K562 (cell line): ENCODE data around the gene ZDHHC14. TPM values are rescaled to one million over a fixed set of nuclear protein-coding genes. Genes with fewer than 3 reads are reported as not detected.
A peak's percentile ranks its signal among the peaks of the same experiment; 100 is the strongest.

Experiments used
- ATAC-seq: fragments of 200-7000 bp; cut with Tn5 transposase; 3 replicates; pipeline ENCODE4 v1.9.1; 2020; ENCODE audit warnings: moderate library complexity
- BruUV-seq: library from RNA; stranded (reverse); fragments of 400-500 nt; replicated peaks from 2 replicates; lab custom pipeline; 2021; lab: Mats Ljungman, UMichigan
- CTCF ChIA-PET: fragments of 300-600 bp; formaldehyde crosslinking; extraction: SDS; loops from one replicate; lab custom pipeline; 2021; ENCODE audit warnings: low intra/inter-chr PET ratio; lab: Yijun Ruan, JAX
- POLR2A ChIA-PET: fragments of 300-600, 350-650 bp; sonication (Branson Sonifier 250); formaldehyde crosslinking; extraction: SDS; loops from one replicate; lab custom pipeline; 2021; ENCODE audit warnings: antibody characterized with exemption, inconsistent platforms; lab: Yijun Ruan, JAX
- DNase-seq, 4 experiments: peaks; one replicate each; pipeline versions ENCODE4 v3.0.0 to v3.0.0-alpha.2; 2011 to 2018; ENCODE audit warnings: low spot score in 3 of 4, mixed read lengths in 3 of 4; ENCODE audit errors: extremely low read depth in 1 of 4
- FAIRE-seq: peaks from 2 replicates; lab custom pipeline; 2011; peaks lifted over from hg19 to GRCh38; lab: Jason Lieb, UNC
- H2AFZ ChIP-seq: 2 replicates; pipeline ENCODE4 v1.6.0; 2011; ENCODE audit warnings: low read depth, low read length, control low read depth, inconsistent platforms
- H3K27ac ChIP-seq: fragments of 200-600 bp; 3 replicates; pipeline ENCODE4 v1.8.0; 2011; ENCODE audit warnings: low read depth, mild to moderate bottlenecking, control low read depth, inconsistent platforms, low read length, moderate library complexity, mixed read lengths; ENCODE audit errors: extremely low read depth
- H3K27me3 ChIP-seq, 2 experiments: fragments of 300-600 bp in 1 of 2; 2 replicates in 1 of 2; 3 replicates in 1 of 2; pipeline versions ENCODE4 v1.6.0 to v1.8.0; 2011; ENCODE audit warnings: inconsistent platforms in 2 of 2, low read length in 2 of 2, mild to moderate bottlenecking in 1 of 2, mixed read lengths in 1 of 2, moderate library complexity in 1 of 2; ENCODE audit not compliant: control insufficient read depth in 2 of 2, insufficient read depth in 2 of 2
- H3K36me3 ChIP-seq: fragments of 300-600 bp; 3 replicates; pipeline ENCODE4 v1.8.0; 2011; ENCODE audit warnings: mild to moderate bottlenecking, low read length, inconsistent platforms; ENCODE audit not compliant: control insufficient read depth, insufficient read depth
- H3K4me1 ChIP-seq, 2 experiments: fragments of 200-600 bp in 1 of 2; replicated peaks in 1 of 2; 2 replicates in 1 of 2; 3 replicates in 1 of 2; pipeline versions ENCODE4 v1.5.1 to v1.8.0; 2011; ENCODE audit warnings: inconsistent platforms in 2 of 2, low read length in 2 of 2, mild to moderate bottlenecking in 1 of 2, mixed read lengths in 1 of 2, moderate library complexity in 1 of 2; ENCODE audit not compliant: control insufficient read depth in 2 of 2, insufficient read depth in 2 of 2
- H3K4me2 ChIP-seq: 2 replicates; pipeline ENCODE4 v1.6.1; 2011; ENCODE audit warnings: low read length, control low read depth, inconsistent platforms, mixed read lengths; ENCODE audit not compliant: insufficient read depth
- H3K4me3 ChIP-seq: fragments of 200-600 bp; sonication (generic), shearing (Covaris generic); 2 replicates; pipeline ENCODE4 v1.5.1; 2016; ENCODE audit warnings: control low read depth, inconsistent platforms
- H3K79me2 ChIP-seq: fragments of 200-600 bp; 3 replicates; pipeline ENCODE4 v1.8.0; 2011; ENCODE audit warnings: low read length, inconsistent platforms; ENCODE audit not compliant: control insufficient read depth, insufficient read depth
- H3K9ac ChIP-seq, 2 experiments: 2 replicates each; pipeline versions ENCODE4 v1.6.0 to v1.6.1; 2011; ENCODE audit warnings: low read depth in 2 of 2, low read length in 2 of 2, control low read depth in 1 of 2, inconsistent platforms in 1 of 2, mild to moderate bottlenecking in 1 of 2, mixed read lengths in 1 of 2; ENCODE audit not compliant: insufficient read depth in 1 of 2
- H3K9me1 ChIP-seq: one replicate; pipeline ENCODE4 v1.6.0; 2011; ENCODE audit warnings: inconsistent platforms, mild to moderate bottlenecking, low read length, moderate library complexity; ENCODE audit not compliant: control insufficient read depth, insufficient read depth
- H3K9me3 ChIP-seq: replicated peaks from 2 replicates; pipeline ENCODE4 v1.5.1; 2011; ENCODE audit warnings: low read depth, low read length, inconsistent platforms; ENCODE audit not compliant: control insufficient read depth, insufficient read depth
- H4K20me1 ChIP-seq: replicated peaks from 2 replicates; pipeline ENCODE4 v1.6.1; 2011; ENCODE audit warnings: low read length, inconsistent platforms, mixed read lengths; ENCODE audit not compliant: control insufficient read depth, insufficient read depth
- ARID2 ChIP-seq: fragments of 450-650 bp; IDR thresholded peaks from 2 replicates; pipeline ENCODE4 v1.6.1; 2017; ENCODE audit warnings: antibody characterized with exemption, mild to moderate bottlenecking
- BHLHE40 ChIP-seq: IDR thresholded peaks from 2 replicates; pipeline ENCODE4 v1.6.1; 2011; ENCODE audit warnings: low read length, improper control_type of control experiment
- NFXL1 ChIP-seq: fragments of 450-650 bp; formaldehyde crosslinking; IDR thresholded peaks from 2 replicates; pipeline ENCODE4 v1.4.0; 2021; ENCODE audit warnings: mild to moderate bottlenecking
- OTX1 ChIP-seq: fragments of 450-650 bp; formaldehyde crosslinking; IDR thresholded peaks from 2 replicates; pipeline ENCODE4 v1.4.0; 2022; ENCODE audit warnings: mild to moderate bottlenecking
- POLR2AphosphoS2 ChIP-seq: IDR thresholded peaks from 2 replicates; pipeline ENCODE4 v1.6.1; 2012; ENCODE audit warnings: low read length, improper control_type of control experiment
- SIX5 ChIP-seq, 2 experiments: IDR thresholded peaks; 2 replicates each; pipeline ENCODE4 v1.6.1; 2011; ENCODE audit warnings: low read length in 2 of 2, borderline replicate concordance in 1 of 2, low read depth in 1 of 2, mild to moderate bottlenecking in 1 of 2, moderate library complexity in 1 of 2; ENCODE audit not compliant: insufficient read depth in 1 of 2
- TEAD4 ChIP-seq, 2 experiments: sonication (generic) in 1 of 2; formaldehyde crosslinking in 1 of 2; IDR thresholded peaks; 2 replicates each; pipeline versions ENCODE4 v1.6.1 to v1.8.0; 2012 to 2022; ENCODE audit warnings: borderline replicate concordance in 1 of 2, inconsistent platforms in 1 of 2, low read length in 1 of 2, mild to moderate bottlenecking in 1 of 2, missing genetic modification reagents in 1 of 2
- TFE3 ChIP-seq: fragments of 450-650 bp; formaldehyde crosslinking; IDR thresholded peaks from 2 replicates; pipeline ENCODE4 v1.4.0; 2020; ENCODE audit warnings: mild to moderate bottlenecking, mixed read lengths
- YBX1 ChIP-seq: fragments of 450-650 bp; IDR thresholded peaks from 2 replicates; pipeline ENCODE4 v1.7.1; 2016; ENCODE audit warnings: mild to moderate bottlenecking
- ZNF143 ChIP-seq: sonication (generic); formaldehyde crosslinking; IDR thresholded peaks from 2 replicates; pipeline ENCODE4 v1.9.0; 2022; ENCODE audit warnings: mild to moderate bottlenecking, missing genetic modification reagents
- ZNF23 ChIP-seq: fragments of 250-450 bp; sonication (Bioruptor Pico); IDR thresholded peaks from 2 replicates; pipeline ENCODE4 v1.4.0; 2020; ENCODE audit warnings: mild to moderate bottlenecking
- ZNF609 ChIP-seq: sonication (generic); formaldehyde crosslinking; IDR thresholded peaks from 2 replicates; pipeline ENCODE4 v1.8.1; 2023; ENCODE audit warnings: missing genetic modification reagents, mild to moderate bottlenecking, borderline replicate concordance
- WGBS: fragments of 100-300 bp; shearing (Covaris generic); methylation state at CpG from one replicate; pipeline ENCODE4 v1.1.6; 2016; ENCODE audit warnings: low coverage, mixed read lengths; ENCODE audit not compliant: insufficient coverage; ENCODE audit errors: missing lambda C conversion rate; 5-methylcytosine and 5-hydroxymethylcytosine counted together
- in situ Hi-C: fragments of 300-500 bp; cut with MboI; formaldehyde crosslinking; loops from 4 replicates; pipeline ENCODE4 v1.15.0; 2018; ENCODE audit warnings: inconsistent platforms, mixed read lengths
- intact Hi-C: fragments of 100-400 bp; cut with micrococcal nuclease; formaldehyde crosslinking; loops from 2 replicates; pipeline ENCODE4 v1.14.2; 2022
- polyA plus RNA-seq, 8 experiments: library from polyadenylated mRNA; depleted of rRNA in 4 of 8; stranded (reverse) in 5 of 8; unstranded in 3 of 8; fragments of >200 nt; fragmentation: Nextera tagmentation in 2 of 8; fragmentation: Illumina TruSeq in 1 of 8; extraction: Ambion mirVana in 2 of 8; extraction: Trizol in 1 of 8; gene quantifications; 2 replicates each; pipeline versions ENCODE4 v1.2.1 to v1.2.3, GENCODE V29; 2011 to 2014; ENCODE audit warnings: inconsistent platforms in 1 of 8, missing spikeins in 1 of 8
- total RNA-seq, 7 experiments: library from RNA; depleted of rRNA in 6 of 7; stranded (reverse); fragments of >200 nt in 6 of 7; fragmentation: Illumina TruSeq in 2 of 7; extraction: Trizol in 2 of 7; gene quantifications; 2 replicates each; pipeline versions ENCODE4 v1.2.1 to v1.2.3, GENCODE V29; 2011 to 2021; ENCODE audit warnings: low replicate concordance in 1 of 7

Gene ZDHHC14
- total and polyA plus RNA-seq, 9 of the 15 experiments (the other 6 are each of a cell fraction or from before 2014, with no cell fraction given) = 0.92 to 23.1 (median 13.8) TPM

- Histone ChIP-seq H3K4me1 (peaks cover 0 to 5% of the 10 kb centered on the region in 2 experiments; a peak in 2 of 5 replicates), H4K20me1 (no peaks in the 10 kb centered on the region), H3K4me3 (no peak overlapping the region), H3K9ac (no peak overlapping the region), H3K9me1 (no peaks in the 10 kb centered on the region), H3K27me3 (peaks cover 11 to 35% of the 10 kb centered on the region in 2 experiments; a peak in 4 of 5 replicates), H3K9me3 (no peaks in the 10 kb centered on the region; the same call in 1 of the 2 replicates), H3K4me2 (no peak overlapping the region), H3K27ac (no peak overlapping the region), H2AFZ (no peak overlapping the region), H3K36me3 (no peaks in the 10 kb centered on the region), H3K79me2 (no peaks in the 10 kb centered on the region)
- in situ Hi-C loops (no loop called here), intact Hi-C loops (no loop called here)
- BruUV-seq = no TSS peak
- DNase-seq (no peak), ATAC-seq (peak; percentile 31; the same call in 2 of the 3 replicates), FAIRE-seq (no peak)
- 10% methylated on average over 17 of the region's 17 CpGs for WGBS
- CTCF ChIA-PET = interaction anchor here (0.6 kb wide), 1 partner anchor 766 kb away, joined by 4 read pairs; no protein-coding TSS in a partner anchor
- POLR2A ChIA-PET = interaction anchor here (0.8 to 2.4 kb wide), 3 partner anchors 10 to 12 kb away, joined by 4 to 6 read pairs (median 5); no protein-coding TSS in a partner anchor
- TF ChIP-seq ZNF143 (CRISPR knock-in tag) (no peak), YBX1 (no peak), TFE3 (CRISPR knock-in tag) (no peak), SIX5 (IDR thresholded peaks at IDR 0.05; ENCODE audit: borderline replicate concordance in 1 of 2, insufficient read depth in 1 of 2, low read depth in 1 of 2, low read length in 2 of 2) (no peak), NFXL1 (no peak), OTX1 (CRISPR knock-in tag) (no peak), ZNF23 (CRISPR knock-in tag) (no peak), ZNF609 (CRISPR knock-in tag) (no peak), ARID2 (no peak), TEAD4 (IDR thresholded peaks at IDR 0.05; ENCODE audit: low read length) (no peak), TEAD4 (CRISPR knock-in tag; IDR thresholded peaks at IDR 0.05; ENCODE audit: borderline replicate concordance) (no peak), BHLHE40 (no peak), POLR2AphosphoS2 (no peak)
Observed at GRCh38 chr6:157699777-157700636, 319.0 kb downstream of the ZDHHC14 start.
